OCI-LY7 (cell line): ENCODE data around the gene MYL3. TPM values are rescaled to one million over a fixed set of nuclear protein-coding genes. Genes with fewer than 3 reads are reported as not detected.
A peak's percentile ranks its signal among the peaks of the same experiment; 100 is the strongest.

Experiments
- BruUV-seq: library from RNA; stranded (reverse); fragments of 400-500 nt; replicated peaks from 2 replicates; lab custom pipeline; 2021; lab: Mats Ljungman, UMichigan
- CTCF ChIA-PET: fragments of 300-600 bp; sonication (Branson Sonifier 250); formaldehyde crosslinking; loops from one replicate; lab custom pipeline; 2022; ENCODE audit warnings: antibody characterized with exemption; ENCODE audit not compliant: unreplicated experiment; lab: Charles Lee
- POLR2A ChIA-PET: fragments of 300-600 bp; sonication (Branson Sonifier 250); formaldehyde crosslinking; loops from one replicate; lab custom pipeline; 2022; ENCODE audit warnings: antibody characterized with exemption; lab: Charles Lee
- DNase-seq: peaks from one replicate; pipeline ENCODE4 v3.0.0-alpha.2; 2015; ENCODE audit warnings: low spot score
- H2AFZ ChIP-seq: fragments of 200-600 bp; sonication (generic), shearing (Covaris generic); 2 replicates; pipeline ENCODE4 v1.6.1; 2014; ENCODE audit warnings: mild to moderate bottlenecking, antibody characterized with exemption, low read length, moderate library complexity
- H3K27ac ChIP-seq: fragments of 200-600 bp; sonication (generic); 2 replicates; pipeline ENCODE4 v1.5.1; 2014; ENCODE audit warnings: mixed run types, low read depth, mild to moderate bottlenecking, moderate library complexity, low read length, inconsistent platforms; ENCODE audit not compliant: poor library complexity, severe bottlenecking
- H3K36me3 ChIP-seq: fragments of 200-600 bp; sonication (generic); 2 replicates; pipeline ENCODE4 v1.6.1; 2014; ENCODE audit warnings: mild to moderate bottlenecking, antibody characterized with exemption, low read length, moderate library complexity, mixed read lengths; ENCODE audit not compliant: insufficient read depth
- H3K4me1 ChIP-seq: fragments of 200-600 bp; sonication (generic); 2 replicates; pipeline ENCODE4 v1.5.1; 2014; ENCODE audit warnings: mild to moderate bottlenecking, low read length; ENCODE audit not compliant: insufficient read depth, poor library complexity, severe bottlenecking
- H3K4me2 ChIP-seq: fragments of 200-600 bp; sonication (generic); 2 replicates; pipeline ENCODE4 v1.6.1; 2014; ENCODE audit warnings: mild to moderate bottlenecking, low read length
- H3K4me3 ChIP-seq: fragments of 200-600 bp; sonication (generic); 2 replicates; pipeline ENCODE4 v1.5.1; 2014; ENCODE audit warnings: mild to moderate bottlenecking, low read depth, low read length; ENCODE audit not compliant: poor library complexity, severe bottlenecking
- H3K79me2 ChIP-seq: fragments of 200-600 bp; sonication (generic); 2 replicates; pipeline ENCODE4 v1.6.1; 2016; ENCODE audit warnings: low read depth, mild to moderate bottlenecking, low read length, moderate library complexity, mixed read lengths; ENCODE audit not compliant: insufficient read depth
- H3K9me2 ChIP-seq: fragments of 200-600 bp; sonication (generic); 2 replicates; pipeline ENCODE4 v1.6.1; 2016; ENCODE audit warnings: mild to moderate bottlenecking, low read length, mixed read lengths; ENCODE audit not compliant: insufficient read depth
- H3K9me3 ChIP-seq: fragments of 200-600 bp; sonication (generic); 2 replicates; pipeline ENCODE4 v1.6.1; 2014; ENCODE audit warnings: mild to moderate bottlenecking, mixed run types, low read length, mixed read lengths
- H4K20me1 ChIP-seq: fragments of 200-600 bp; sonication (generic); 2 replicates; pipeline ENCODE4 v1.6.1; 2014; ENCODE audit warnings: mild to moderate bottlenecking, antibody characterized with exemption, low read length, moderate library complexity, mixed read lengths; ENCODE audit not compliant: insufficient read depth
- CTCF ChIP-seq: fragments of 200-600 bp; sonication (generic); conservative IDR thresholded peaks from 2 replicates; pipeline ENCODE4 v1.5.1; 2014; ENCODE audit warnings: mild to moderate bottlenecking, antibody characterized with exemption, low read length, moderate library complexity, mixed read lengths
- EZH2phosphoT487 ChIP-seq: fragments of 200-600 bp; sonication (generic); IDR thresholded peaks from 2 replicates; pipeline ENCODE4 v1.6.1; 2018; ENCODE audit warnings: low read depth, borderline replicate concordance, mild to moderate bottlenecking, mixed run types, antibody characterized with exemption, low read length, moderate library complexity, mixed read lengths
- intact Hi-C: fragments of 100-400 bp; cut with micrococcal nuclease; formaldehyde crosslinking; loops from one replicate; pipeline ENCODE4 v1.10.0; 2022; ENCODE audit not compliant: unreplicated experiment
- total RNA-seq, 2 experiments: library from RNA; depleted of rRNA in 1 of 2; stranded (reverse); fragments of >200 nt in 1 of 2; shearing (Covaris generic) in 1 of 2; gene quantifications; 2 replicates each; pipeline ENCODE4 v1.2.3, GENCODE V29; 2014 to 2022

The MYL3 gene
- total RNA-seq, 2 experiments from 2014 or later, result not detected

GRCh38 chr3:46845397-46845859 lies 17.8 kb downstream of the MYL3 start:
- no peak overlapping the region for H3K4me3 ChIP-seq
- POLR2A ChIA-PET, result interaction anchor here (0.7 to 0.8 kb wide), 2 partner anchors 69 to 1754 kb away, joined by 3 to 12 read pairs; no protein-coding TSS in a partner anchor
- H2AFZ ChIP-seq, result no peak overlapping the region
- H3K9me3 ChIP-seq, result peaks cover 18% of the 10 kb centered on the region; the same call in 1 of the 2 replicates
- H3K4me2 ChIP-seq, result peak overlapping the region; percentile 33; the same call in 1 of the 2 replicates
- H3K36me3 ChIP-seq, result no peaks in the 10 kb centered on the region
- no peak overlapping the region for H3K27ac ChIP-seq
- TF ChIP-seq EZH2phosphoT487 (no peak), CTCF (no peak)
- no peak for DNase-seq
- no peaks in the 10 kb centered on the region for H4K20me1 ChIP-seq
- intact Hi-C loops, result no loop called here
- no peaks in the 10 kb centered on the region for H3K79me2 ChIP-seq
- H3K4me1 ChIP-seq, result no peaks in the 10 kb centered on the region
- no peaks in the 10 kb centered on the region for H3K9me2 ChIP-seq
- no TSS peak for BruUV-seq
- CTCF ChIA-PET, result no interaction called here

- intact Hi-C loops, result no loop called here
- no TSS peak for BruUV-seq
Measured at GRCh38 chr3:46844881-46845312, 18.3 kb downstream of the MYL3 start.

More at GRCh38 chr3:46844881-46845312, 18.3 kb downstream of the MYL3 start:
- ChIA-PET CTCF (no interaction called here), POLR2A (interaction anchor here (0.8 kb wide), 1 partner anchor 1755 kb away, joined by 12 read pairs; no protein-coding TSS in a partner anchor)
- Histone ChIP-seq H3K36me3 (no peaks in the 10 kb centered on the region), H4K20me1 (no peaks in the 10 kb centered on the region), H3K4me2 (no peak overlapping the region), H3K27ac (no peak overlapping the region), H3K4me3 (no peak overlapping the region), H2AFZ (no peak overlapping the region), H3K9me2 (no peaks in the 10 kb centered on the region), H3K4me1 (no peaks in the 10 kb centered on the region), H3K79me2 (no peaks in the 10 kb centered on the region), H3K9me3 (peaks cover 19% of the 10 kb centered on the region; the same call in 1 of the 2 replicates)
- DNase-seq, result no peak
- no peak for TF ChIP-seq CTCF
- no peak for TF ChIP-seq EZH2phosphoT487
